HepG2 (cell line): ENCODE measurements around the gene CARD9. TPM values are rescaled to one million over a fixed set of nuclear protein-coding genes. Genes with fewer than 3 reads are reported as not detected.

Experiments used
- DRAP1 ChIP-seq: IDR thresholded peaks from 2 replicates; pipeline ENCODE4 v1.6.1; 2016; ENCODE audit warnings: missing genetic modification reagents, missing compliant biosample characterization
- ELF3 ChIP-seq: IDR thresholded peaks from 2 replicates; pipeline ENCODE4 v1.6.1; 2016; ENCODE audit warnings: missing genetic modification reagents, missing compliant biosample characterization
- IKZF4 ChIP-seq: sonication (generic); formaldehyde crosslinking; IDR thresholded peaks from 2 replicates; pipeline ENCODE4 v1.5.1; 2020; ENCODE audit warnings: borderline replicate concordance, mild to moderate bottlenecking, low read depth, missing genetic modification reagents; ENCODE audit errors: not compliant biosample characterization
- MEIS2 ChIP-seq: sonication (generic); formaldehyde crosslinking; IDR thresholded peaks from 2 replicates; pipeline ENCODE4 v1.9.0; 2021; ENCODE audit warnings: mild to moderate bottlenecking, missing genetic modification reagents
- MLX ChIP-seq: IDR thresholded peaks from 2 replicates; pipeline ENCODE4 v1.6.1; 2016
- NFKBIZ ChIP-seq: IDR thresholded peaks from 2 replicates; pipeline ENCODE4 v1.6.1; 2018; ENCODE audit warnings: missing genetic modification reagents, missing compliant biosample characterization
- PRMT3 ChIP-seq: sonication (generic); formaldehyde crosslinking; IDR thresholded peaks from 2 replicates; pipeline ENCODE4 v1.8.1; 2022; ENCODE audit warnings: low read depth, mild to moderate bottlenecking, moderate library complexity, missing genetic modification reagents, borderline replicate concordance
- RFX3 ChIP-seq: IDR thresholded peaks from 2 replicates; pipeline ENCODE4 v1.6.1; 2016; ENCODE audit warnings: missing biosample characterization, missing genetic modification reagents
- SETDB1 ChIP-seq: sonication (generic); formaldehyde crosslinking; IDR thresholded peaks from 2 replicates; pipeline ENCODE4 v1.5.1; 2020; ENCODE audit warnings: missing genetic modification reagents, mild to moderate bottlenecking, borderline replicate concordance
- SNAPC5 ChIP-seq: sonication (generic); formaldehyde crosslinking; IDR thresholded peaks from 2 replicates; pipeline ENCODE4 v1.8.1; 2023; ENCODE audit warnings: mild to moderate bottlenecking, missing genetic modification reagents, borderline replicate concordance
- TEAD2 ChIP-seq: sonication (generic); formaldehyde crosslinking; IDR thresholded peaks from 2 replicates; pipeline ENCODE4 v1.9.0; 2021; ENCODE audit warnings: missing genetic modification reagents
- TP53 ChIP-seq: sonication (generic); formaldehyde crosslinking; conservative IDR thresholded peaks from 2 replicates; pipeline ENCODE4 v1.4.0; 2020; ENCODE audit warnings: missing genetic modification reagents
- XBP1 ChIP-seq: sonication (generic); formaldehyde crosslinking; IDR thresholded peaks from 2 replicates; pipeline ENCODE4 v1.5.0; 2020; ENCODE audit warnings: missing genetic modification reagents
- ZKSCAN1 ChIP-seq: fragments of 150-350 bp; IDR thresholded peaks from 2 replicates; pipeline ENCODE4 v1.6.1; 2014; ENCODE audit warnings: low read length
- ZNF431 ChIP-seq: sonication (generic); formaldehyde crosslinking; IDR thresholded peaks from 2 replicates; pipeline ENCODE4 v1.9.0; 2022; ENCODE audit warnings: missing genetic modification reagents, low read depth, mild to moderate bottlenecking, borderline replicate concordance
- ZNF563 ChIP-seq: sonication (generic); formaldehyde crosslinking; IDR thresholded peaks from 2 replicates; pipeline ENCODE4 v1.8.0; 2022; ENCODE audit warnings: mild to moderate bottlenecking, moderate library complexity, missing genetic modification reagents
- ZNF777 ChIP-seq: sonication (generic); formaldehyde crosslinking; IDR thresholded peaks from 2 replicates; pipeline ENCODE4 v1.4.0; 2020; ENCODE audit warnings: missing genetic modification reagents
- ZNF780A ChIP-seq: sonication (generic); formaldehyde crosslinking; IDR thresholded peaks from 2 replicates; pipeline ENCODE4 v1.8.0; 2022; ENCODE audit warnings: mild to moderate bottlenecking, missing genetic modification reagents, moderate library complexity
- ZNF781 ChIP-seq: sonication (generic); formaldehyde crosslinking; IDR thresholded peaks from 2 replicates; pipeline ENCODE4 v1.5.1; 2020; ENCODE audit warnings: borderline replicate concordance, mild to moderate bottlenecking, missing genetic modification reagents; ENCODE audit errors: not compliant biosample characterization
- polyA plus RNA-seq, 8 experiments: library from polyadenylated mRNA; depleted of rRNA in 3 of 8; stranded (reverse) in 7 of 8; unstranded in 1 of 8; fragments of >200 nt; fragmentation: Illumina TruSeq in 4 of 8; extraction: Trizol in 4 of 8; gene quantifications; 2 replicates each; pipeline versions ENCODE4 v1.2.1 to v1.2.3, GENCODE V29; 2011 to 2016; ENCODE audit warnings: low read depth in 4 of 8, missing spikeins in 1 of 8, mixed read lengths in 1 of 8; ENCODE audit not compliant: insufficient read depth in 1 of 8
- total RNA-seq, 5 experiments: library from RNA; depleted of rRNA; stranded (reverse); fragments of >200 nt; fragmentation: Illumina TruSeq; extraction: Trizol; gene quantifications; 2 replicates each; pipeline ENCODE4 v1.2.3, GENCODE V29; 2016; ENCODE audit warnings: low read depth in 1 of 5
- TF ChIP-seq, protein P1 (sequence below): sonication (generic); formaldehyde crosslinking; IDR thresholded peaks from 2 replicates; pipeline ENCODE4 v1.8.0; 2022; ENCODE audit warnings: mild to moderate bottlenecking, missing genetic modification reagents; ENCODE audit not compliant: insufficient replicate concordance
- TF ChIP-seq, protein P2 (sequence below): sonication (generic); formaldehyde crosslinking; IDR thresholded peaks from 2 replicates; pipeline ENCODE4 v1.4.0; 2020; ENCODE audit warnings: missing genetic modification reagents
- TF ChIP-seq, protein P3 (sequence below): IDR thresholded peaks from 2 replicates; pipeline ENCODE4 v1.6.1; 2016; ENCODE audit warnings: missing biosample characterization, missing genetic modification reagents, low read depth
- TF ChIP-seq, protein P4 (sequence below): sonication (generic); formaldehyde crosslinking; IDR thresholded peaks from 2 replicates; pipeline ENCODE4 v1.8.0; 2022; ENCODE audit warnings: low read depth, missing genetic modification reagents

CARD9 gene
- total and polyA plus RNA-seq, 2 of the 13 experiments (the other 11 are each of a cell fraction or from before 2014, with no cell fraction given) = 3.3 to 7.4 TPM

- TF ChIP-seq, protein P1, sequence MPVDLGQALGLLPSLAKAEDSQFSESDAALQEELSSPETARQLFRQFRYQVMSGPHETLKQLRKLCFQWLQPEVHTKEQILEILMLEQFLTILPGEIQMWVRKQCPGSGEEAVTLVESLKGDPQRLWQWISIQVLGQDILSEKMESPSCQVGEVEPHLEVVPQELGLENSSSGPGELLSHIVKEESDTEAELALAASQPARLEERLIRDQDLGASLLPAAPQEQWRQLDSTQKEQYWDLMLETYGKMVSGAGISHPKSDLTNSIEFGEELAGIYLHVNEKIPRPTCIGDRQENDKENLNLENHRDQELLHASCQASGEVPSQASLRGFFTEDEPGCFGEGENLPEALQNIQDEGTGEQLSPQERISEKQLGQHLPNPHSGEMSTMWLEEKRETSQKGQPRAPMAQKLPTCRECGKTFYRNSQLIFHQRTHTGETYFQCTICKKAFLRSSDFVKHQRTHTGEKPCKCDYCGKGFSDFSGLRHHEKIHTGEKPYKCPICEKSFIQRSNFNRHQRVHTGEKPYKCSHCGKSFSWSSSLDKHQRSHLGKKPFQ (CRISPR knock-in tag) = peak; percentile 60
- TF ChIP-seq ZNF563 (CRISPR knock-in tag) (no peak), PRMT3 (CRISPR knock-in tag) (no peak), MEIS2 (CRISPR knock-in tag) (peak; percentile 66; the same call in 1 of the 2 replicates), IKZF4 (no peak), MLX (CRISPR knock-in tag) (no peak), SNAPC5 (CRISPR knock-in tag) (no peak), TP53 (CRISPR knock-in tag) (no peak), DRAP1 (CRISPR knock-in tag) (no peak), ZNF431 (CRISPR knock-in tag) (no peak), RFX3 (no peak), SETDB1 (CRISPR knock-in tag) (no peak), ZNF777 (CRISPR knock-in tag) (no peak), ZKSCAN1 (no peak), ZNF781 (CRISPR knock-in tag) (no peak), ZNF780A (CRISPR knock-in tag) (no peak), XBP1 (no peak), TEAD2 (CRISPR knock-in tag) (0 out of 2 replicates have a peak, but pooled peaks have one; percentile 44), ELF3 (CRISPR knock-in tag) (peak; percentile 73), NFKBIZ (CRISPR knock-in tag) (no peak)
- TF ChIP-seq, protein P2, sequence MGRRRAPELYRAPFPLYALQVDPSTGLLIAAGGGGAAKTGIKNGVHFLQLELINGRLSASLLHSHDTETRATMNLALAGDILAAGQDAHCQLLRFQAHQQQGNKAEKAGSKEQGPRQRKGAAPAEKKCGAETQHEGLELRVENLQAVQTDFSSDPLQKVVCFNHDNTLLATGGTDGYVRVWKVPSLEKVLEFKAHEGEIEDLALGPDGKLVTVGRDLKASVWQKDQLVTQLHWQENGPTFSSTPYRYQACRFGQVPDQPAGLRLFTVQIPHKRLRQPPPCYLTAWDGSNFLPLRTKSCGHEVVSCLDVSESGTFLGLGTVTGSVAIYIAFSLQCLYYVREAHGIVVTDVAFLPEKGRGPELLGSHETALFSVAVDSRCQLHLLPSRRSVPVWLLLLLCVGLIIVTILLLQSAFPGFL = no peak
- TF ChIP-seq, protein P3, sequence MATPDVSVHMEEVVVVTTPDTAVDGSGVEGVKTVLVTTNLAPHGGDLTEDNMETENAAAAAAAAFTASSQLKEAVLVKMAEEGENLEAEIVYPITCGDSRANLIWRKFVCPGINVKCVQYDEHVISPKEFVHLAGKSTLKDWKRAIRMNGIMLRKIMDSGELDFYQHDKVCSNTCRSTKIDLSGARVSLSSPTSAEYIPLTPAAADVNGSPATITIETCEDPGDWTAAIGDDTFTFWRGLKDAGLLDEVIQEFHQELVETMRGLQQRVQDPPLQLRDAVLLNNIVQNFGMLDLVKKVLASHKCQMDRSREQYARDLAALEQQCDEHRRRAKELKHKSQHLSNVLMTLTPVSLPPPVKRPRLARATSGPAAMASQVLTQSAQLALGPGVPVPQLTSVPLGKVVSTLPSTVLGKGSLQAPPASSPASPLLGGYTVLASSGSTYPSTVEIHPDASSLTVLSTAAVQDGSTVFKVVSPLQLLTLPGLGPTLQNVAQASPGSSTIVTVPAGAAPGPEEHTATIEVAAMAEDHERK (CRISPR knock-in tag) = no peak
- TF ChIP-seq, protein P4, sequence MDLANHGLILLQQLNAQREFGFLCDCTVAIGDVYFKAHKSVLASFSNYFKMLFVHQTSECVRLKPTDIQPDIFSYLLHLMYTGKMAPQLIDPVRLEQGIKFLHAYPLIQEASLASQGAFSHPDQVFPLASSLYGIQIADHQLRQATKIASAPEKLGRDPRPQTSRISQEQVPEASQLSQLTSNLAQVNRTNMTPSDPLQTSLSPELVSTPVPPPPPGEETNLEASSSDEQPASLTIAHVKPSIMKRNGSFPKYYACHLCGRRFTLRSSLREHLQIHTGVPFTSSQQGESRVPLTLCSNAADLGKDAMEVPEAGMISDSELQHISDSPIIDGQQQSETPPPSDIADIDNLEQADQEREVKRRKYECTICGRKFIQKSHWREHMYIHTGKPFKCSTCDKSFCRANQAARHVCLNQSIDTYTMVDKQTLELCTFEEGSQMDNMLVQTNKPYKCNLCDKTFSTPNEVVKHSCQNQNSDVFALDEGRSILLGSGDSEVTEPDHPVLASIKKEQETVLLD (CRISPR knock-in tag) = no peak
These were observed 739 bp downstream of the CARD9 start (continued) for GRCh38 chr9:136372561-136373299.
